Heart left ventricle (tissue), 16 donors: ENCODE measurements around the gene MVB12B. TPM values are rescaled to one million over a fixed set of nuclear protein-coding genes. Genes with fewer than 3 reads are reported as not detected.

Experiments
- ATAC-seq, 4 donors: fragments of 200-7000 bp; cut with Tn5 transposase; one replicate each; pipeline ENCODE4 v1.9.1; 2020 to 2022; ENCODE audit warnings: moderate library complexity in 4 of 4, mild to moderate bottlenecking in 3 of 4, moderate number of reproducible peaks in 1 of 4
- DNase-seq, 5 donors: peaks; one replicate each; pipeline ENCODE4 v3.0.0-alpha.2; 2020
- H3K27ac ChIP-seq, 12 donors: fragments of 200-600 bp; sonication (generic) in 4 of 12; one replicate each; pipeline versions ENCODE4 v1.5.0 to v1.8.0; 2016 to 2022; ENCODE audit warnings: mild to moderate bottlenecking in 2 of 12
- H3K27me3 ChIP-seq, 9 donors: fragments of 200-600 bp; sonication (generic) in 2 of 9; one replicate each; pipeline versions ENCODE4 v1.5.1 to v1.8.0; 2016 to 2022; ENCODE audit warnings: mild to moderate bottlenecking in 3 of 9
- H3K36me3 ChIP-seq, 9 donors: fragments of 200-600 bp; sonication (generic) in 2 of 9; one replicate each; pipeline versions ENCODE4 v1.5.0 to v1.8.0; 2018 to 2022; ENCODE audit warnings: mild to moderate bottlenecking in 2 of 9
- H3K4me1 ChIP-seq, 12 donors: fragments of 200-600 bp; sonication (generic) in 4 of 12; one replicate each; pipeline versions ENCODE4 v1.5.0 to v1.8.0; 2016 to 2022; ENCODE audit warnings: mild to moderate bottlenecking in 3 of 12
- H3K4me3 ChIP-seq, 12 donors: fragments of 200-600 bp; sonication (generic) in 4 of 12; one replicate each; pipeline versions ENCODE4 v1.5.0 to v1.8.0; 2017 to 2022; ENCODE audit warnings: mild to moderate bottlenecking in 9 of 12, moderate library complexity in 4 of 12
- H3K9me3 ChIP-seq, 12 donors: fragments of 200-600 bp; sonication (generic) in 4 of 12; one replicate each; pipeline versions ENCODE4 v1.5.0 to v1.8.0; 2016 to 2022; ENCODE audit warnings: mild to moderate bottlenecking in 1 of 12
- CTCF ChIP-seq, 12 donors: fragments of 200-600 bp; sonication (generic) in 4 of 12; IDR thresholded peaks; one replicate each; pipeline versions ENCODE4 v1.5.0 to v1.8.0; 2018 to 2022; ENCODE audit warnings: antibody characterized with exemption in 12 of 12, mild to moderate bottlenecking in 5 of 12
- POLR2A ChIP-seq, 2 donors: fragments of 450-650 bp; IDR thresholded peaks; one replicate each; pipeline ENCODE4 v1.6.1; 2017; ENCODE audit warnings: antibody characterized with exemption in 2 of 2, mild to moderate bottlenecking in 2 of 2, moderate library complexity in 2 of 2
- WGBS, 4 donors: extraction: QIAGEN DNeasy Blood & Tissue Kit in 2 of 4; methylation state at CpG; one replicate each; pipeline versions ENCODE4 v1.1.5 to v1.1.7; 2013 to 2018; 5-methylcytosine and 5-hydroxymethylcytosine counted together
- intact Hi-C, 10 donors: fragments of 100-400 bp; cut with DNase I; formaldehyde crosslinking; loops; one replicate each; pipeline versions ENCODE4 v1.11.1 to v1.14.2; 2022
- polyA plus RNA-seq, 2 donors: library from polyadenylated mRNA; stranded (reverse); fragments of 200-250 nt; gene quantifications; one replicate each; pipeline ENCODE4 v1.2.3, GENCODE V29; 2013
- total RNA-seq, 9 donors: library from RNA; depleted of rRNA in 2 of 9; stranded (reverse); fragments of >200 nt in 2 of 9; fragmentation: NEBNext Ultra II Directional in 3 of 9; extraction: Animal tissue kit (Norgen Biotek cat#: 25700) in 3 of 9; gene quantifications; one replicate each; pipeline versions ENCODE4 v1.1.0 to v1.2.4, GENCODE V29; 2016 to 2023
- donor health status: ischemic (EF 13 %, LVEDD 7.1; RV severe dilation, severe dysfunction).
- donor health status: healthy with polysubstance abuse.
- donor health status: DM: no; HTN: yes; CAD: no.
- donor health status: DM: no; HTN: no; CAD: no.
- donor health status: ischemic (EF 25% LVEDD 6.9; RV normal size, moderate dysfunction).
- donor health status: ischemic (EF 25% LVEDD 5.7; RV mildly dilated, moderate dysfunction).
- donor health status: healthy.
- donor health status: DM: yes; HTN: yes; CAD: no.
- donor health status: ischemic (EF 35%, LVEDD 5.7; RV mildly dilated, moderate dysfunction).
- donor health status: nonischemic (EF 11% LVEDD 7.7; RV severe dilation, severe dysfunction).
- donor health status: DM: yes; HTN: yes; CAD: no.
- donor health status: PGD.
- donor health status: ischemic (EF 29% LVEDD 5.4; RV normal size, mild dysfunction).
- donor health status: nonischemic (EF 23%, LVEDD 6.1; RV moderate dilation, normal function).

The MVB12B gene
- total and polyA plus RNA-seq, 11 donors, result 4.9 to 16.2 (median 11.0) TPM

DNA sequence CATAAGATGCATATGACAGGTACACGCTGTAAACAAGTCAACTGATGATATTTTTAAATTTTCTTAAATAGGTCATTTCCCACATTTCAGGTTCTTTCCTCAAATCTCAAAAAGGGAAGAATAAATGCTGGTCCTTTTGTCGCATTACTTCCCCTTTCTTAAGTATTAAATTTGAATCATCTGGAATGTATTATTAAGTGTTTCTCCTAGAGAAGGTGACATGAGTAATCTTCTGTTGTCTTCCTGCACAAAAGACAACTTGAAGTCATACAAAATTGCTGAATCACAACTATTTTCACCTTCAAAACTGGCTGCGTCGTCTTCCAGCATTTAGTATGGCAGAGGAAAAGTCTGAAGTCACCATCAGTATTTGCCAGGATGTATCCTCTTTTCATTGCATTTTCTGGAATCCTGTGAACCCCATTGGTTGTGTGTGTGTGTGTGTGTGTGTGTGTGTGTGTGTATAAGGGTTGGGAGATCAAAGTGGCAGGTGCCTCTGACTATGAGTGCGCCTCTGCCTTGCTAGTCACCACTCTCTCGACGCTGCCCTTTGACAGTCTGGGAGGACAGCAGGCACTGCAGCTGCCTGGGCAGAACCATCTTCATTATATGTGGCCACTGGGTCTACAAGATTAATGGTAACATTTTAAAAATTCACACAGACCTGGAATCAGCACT is 86.9 kb downstream of the MVB12B start:
- H3K36me3 ChIP-seq, result peaks cover 0 to 11% (median 3%) of the 10 kb centered on the region in 9 donors
- 86 to 96% (median 91%) methylated on average over 7 of the region's 7 CpGs for WGBS, 4 donors
- intact Hi-C loops, result no loop called here

DNA sequence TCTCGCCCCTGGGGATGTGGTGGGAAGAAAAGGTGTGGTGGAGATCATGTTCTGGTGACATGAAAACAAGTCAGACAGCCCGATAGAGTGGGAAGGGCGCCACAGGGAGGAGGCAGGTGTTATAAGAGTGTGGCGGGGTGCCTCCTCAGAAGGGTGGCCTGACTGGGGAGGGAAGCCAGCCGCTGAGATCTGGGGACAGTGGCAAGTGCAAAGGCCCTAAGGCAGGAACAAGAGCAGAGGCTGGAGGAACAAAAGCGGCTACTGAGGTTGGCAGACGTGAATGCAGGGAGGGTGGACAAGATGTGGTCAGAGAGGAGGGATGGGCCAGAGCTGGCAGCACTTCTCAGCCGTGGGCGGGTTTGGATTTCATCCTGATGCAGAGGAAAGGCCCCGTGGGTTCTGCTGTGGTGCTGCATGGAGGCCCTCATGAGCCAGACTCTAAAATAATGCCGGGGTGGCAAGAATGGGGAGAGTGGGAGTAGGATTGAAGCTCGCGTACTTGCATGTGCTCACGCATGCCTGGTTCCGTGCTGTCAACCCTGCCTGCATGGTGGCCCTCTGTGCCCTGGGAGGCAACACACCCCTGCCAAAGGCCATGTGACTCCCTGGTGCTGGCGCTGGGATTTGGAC is 89.2 kb downstream of the MVB12B start:
- Histone ChIP-seq H3K4me3 (no peak overlapping the region), H3K27me3 (no peaks in the 10 kb centered on the region), H3K36me3 (peaks cover 0 to 4% (median 3%) of the 10 kb centered on the region in 9 donors), H3K9me3 (no peaks in the 10 kb centered on the region), H3K27ac (no peak overlapping the region), H3K4me1 (peaks cover 0 to 23% (median 0%) of the 10 kb centered on the region in 12 donors)
- DNase-seq, result no peak
- no peak for ATAC-seq
- WGBS, 4 donors, result 85 to 94% (median 88%) methylated on average over 15 to 16 of the region's 16 CpGs
- TF ChIP-seq POLR2A (IDR thresholded peaks at IDR 0.05) (no peak), CTCF (IDR thresholded peaks at IDR 0.05) (no peak)
- intact Hi-C loops, result no loop called here

More for the DNA sequence above, 86.9 kb downstream of the MVB12B start:
- Histone ChIP-seq H3K4me1 (peaks cover 0 to 23% (median 0%) of the 10 kb centered on the region in 12 donors), H3K27me3 (no peaks in the 10 kb centered on the region), H3K27ac (no peak overlapping the region), H3K9me3 (no peaks in the 10 kb centered on the region), H3K4me3 (no peak overlapping the region)
- ATAC-seq (no peak), DNase-seq (no peak)
- TF ChIP-seq POLR2A (IDR thresholded peaks at IDR 0.05) (no peak), CTCF (IDR thresholded peaks at IDR 0.05) (no peak)

DNA sequence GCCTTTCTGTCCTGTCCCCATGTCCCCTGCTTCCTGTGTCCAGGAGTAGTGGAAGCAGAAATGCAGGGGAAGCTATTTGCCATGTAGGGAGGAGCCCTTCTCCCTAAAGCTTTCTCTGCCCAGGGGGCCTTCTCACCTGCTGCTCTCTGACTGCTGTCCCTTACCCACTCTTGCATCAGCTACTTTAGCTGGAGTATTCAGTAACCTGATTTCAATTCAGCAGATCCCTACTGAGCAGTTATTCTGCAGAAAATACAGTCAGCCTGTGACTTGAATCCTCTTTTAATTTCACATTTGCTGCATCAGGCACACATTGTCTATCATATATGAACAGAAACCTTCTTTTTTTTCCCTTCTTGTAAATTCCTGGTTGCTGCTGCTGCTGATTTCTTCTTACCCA is 90.4 kb downstream of the MVB12B start:
- H3K4me1 ChIP-seq, result peaks cover 0 to 14% (median 0%) of the 10 kb centered on the region in 12 donors

More for the DNA sequence above, 90.4 kb downstream of the MVB12B start:
- no peak overlapping the region for H3K27ac ChIP-seq
- TF ChIP-seq CTCF (IDR thresholded peaks at IDR 0.05) (no peak), POLR2A (IDR thresholded peaks at IDR 0.05) (no peak)
- DNase-seq, result no peak
- ATAC-seq, result no peak
- intact Hi-C loops, result no loop called here
- H3K9me3 ChIP-seq, result no peaks in the 10 kb centered on the region
- no peak overlapping the region for H3K4me3 ChIP-seq
- H3K27me3 ChIP-seq, result no peaks in the 10 kb centered on the region
- peaks cover 0 to 13% (median 4%) of the 10 kb centered on the region in 9 donors for H3K36me3 ChIP-seq
